Lower leg skin (tissue), 4 donors: Measurements from ENCODE around the gene TIPARP. TPM values are rescaled to one million over a fixed set of nuclear protein-coding genes. Genes with fewer than 3 reads are reported as not detected.

Experiments used
- DNase-seq, 2 donors: peaks; one replicate each; pipeline ENCODE4 v3.0.0-alpha.2; 2019; ENCODE audit warnings: low spot score in 2 of 2
- H3K4me3 ChIP-seq: fragments of 200-600 bp; sonication (generic); 2 replicates; pipeline ENCODE4 v1.5.1; 2017; ENCODE audit warnings: mild to moderate bottlenecking, low read depth; ENCODE audit not compliant: poor library complexity, severe bottlenecking
- POLR2A ChIP-seq, 2 donors: fragments of 450-650 bp; IDR thresholded peaks; one replicate each; pipeline ENCODE4 v1.6.1; 2016 to 2017; ENCODE audit warnings: antibody characterized with exemption in 2 of 2, mild to moderate bottlenecking in 1 of 2, moderate library complexity in 1 of 2
- WGBS, 2 donors: methylation state at CpG; one replicate each; pipeline ENCODE4 v1.1.5; 2018; 5-methylcytosine and 5-hydroxymethylcytosine counted together
- intact Hi-C: fragments of 100-400 bp; cut with DNase I; formaldehyde crosslinking; loops from one replicate; pipeline ENCODE4 v1.15.0; 2023; ENCODE audit warnings: low total_unique reads
- total RNA-seq, 4 donors: library from RNA; depleted of rRNA; stranded (reverse); fragments of >200 nt; gene quantifications; one replicate each; pipeline ENCODE4 v1.1.0, GENCODE V29; 2016
- TF ChIP-seq, protein P1 (sequence below), 3 donors: fragments of 450-650 bp; IDR thresholded peaks; one replicate each; pipeline ENCODE4 v1.5.1; 2016; ENCODE audit warnings: antibody characterized with exemption in 3 of 3, mild to moderate bottlenecking in 3 of 3, moderate library complexity in 2 of 3

TIPARP gene
- total RNA-seq, 4 donors from 2014 or later: 59.1 to 70.3 (median 68.5) TPM

DNA sequence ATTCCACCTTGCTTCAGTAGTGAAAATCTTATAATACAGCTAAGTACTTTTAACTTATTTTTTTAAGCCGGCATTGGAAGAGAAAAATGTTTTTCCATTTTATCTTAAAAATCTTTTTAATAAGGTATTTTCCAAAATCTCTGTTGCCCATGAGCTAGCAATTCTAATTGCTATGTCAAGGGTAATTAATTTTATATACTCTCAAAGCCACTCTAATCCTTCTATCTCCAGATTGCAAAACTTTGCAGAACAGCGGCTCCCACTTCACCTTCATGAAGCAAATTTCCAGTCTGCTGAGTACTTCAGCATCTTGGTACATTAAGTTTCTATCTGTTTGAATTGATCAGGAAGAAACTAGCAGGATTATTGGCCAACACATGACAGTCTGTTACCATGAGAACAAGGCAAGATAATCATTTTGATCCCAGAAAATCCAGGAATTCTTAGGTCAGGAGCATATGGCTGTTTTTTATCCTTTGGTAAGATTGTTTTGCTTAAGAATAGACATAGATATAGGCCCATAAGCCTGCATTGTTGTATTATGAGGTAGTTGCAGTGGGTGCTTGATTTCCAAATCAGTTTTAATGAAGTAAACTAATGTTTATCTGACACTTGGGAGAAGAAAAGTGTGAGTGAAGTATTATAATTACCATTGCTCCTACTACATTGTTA, 6.0 kb downstream of the TIPARP start:
- intact Hi-C loops: no loop called here
- TF ChIP-seq, protein P1, sequence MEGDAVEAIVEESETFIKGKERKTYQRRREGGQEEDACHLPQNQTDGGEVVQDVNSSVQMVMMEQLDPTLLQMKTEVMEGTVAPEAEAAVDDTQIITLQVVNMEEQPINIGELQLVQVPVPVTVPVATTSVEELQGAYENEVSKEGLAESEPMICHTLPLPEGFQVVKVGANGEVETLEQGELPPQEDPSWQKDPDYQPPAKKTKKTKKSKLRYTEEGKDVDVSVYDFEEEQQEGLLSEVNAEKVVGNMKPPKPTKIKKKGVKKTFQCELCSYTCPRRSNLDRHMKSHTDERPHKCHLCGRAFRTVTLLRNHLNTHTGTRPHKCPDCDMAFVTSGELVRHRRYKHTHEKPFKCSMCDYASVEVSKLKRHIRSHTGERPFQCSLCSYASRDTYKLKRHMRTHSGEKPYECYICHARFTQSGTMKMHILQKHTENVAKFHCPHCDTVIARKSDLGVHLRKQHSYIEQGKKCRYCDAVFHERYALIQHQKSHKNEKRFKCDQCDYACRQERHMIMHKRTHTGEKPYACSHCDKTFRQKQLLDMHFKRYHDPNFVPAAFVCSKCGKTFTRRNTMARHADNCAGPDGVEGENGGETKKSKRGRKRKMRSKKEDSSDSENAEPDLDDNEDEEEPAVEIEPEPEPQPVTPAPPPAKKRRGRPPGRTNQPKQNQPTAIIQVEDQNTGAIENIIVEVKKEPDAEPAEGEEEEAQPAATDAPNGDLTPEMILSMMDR (IDR thresholded peaks at IDR 0.05): no peak
- no peak for TF ChIP-seq POLR2A (IDR thresholded peaks at IDR 0.05)
- H3K4me3 ChIP-seq: no peak overlapping the region
- no peak for DNase-seq
- WGBS, 2 donors: 74 to 81% methylated on average over 2 of the region's 2 CpGs

GRCh38 chr3:156681002-156681401, 6.6 kb downstream of the TIPARP start:
- 15% methylated on average over 4 of the region's 4 CpGs for WGBS, 2 donors
- intact Hi-C loops: no loop called here
- no peak for TF ChIP-seq POLR2A (IDR thresholded peaks at IDR 0.05)
- TF ChIP-seq, protein P1 (IDR thresholded peaks at IDR 0.05): no peak
- H3K4me3 ChIP-seq: no peak overlapping the region
- peak in 1 of 2 donors; percentile 79 for DNase-seq

GRCh38 chr3:156682501-156682900, 8.1 kb downstream of the TIPARP start:
- no peak for DNase-seq
- 21 to 48% methylated on average over 1 of the region's 1 CpG for WGBS, 2 donors
- no peak for TF ChIP-seq POLR2A (IDR thresholded peaks at IDR 0.05)
- TF ChIP-seq, protein P1 (IDR thresholded peaks at IDR 0.05): no peak
- intact Hi-C loops: no loop called here
- H3K4me3 ChIP-seq: no peak overlapping the region

DNA sequence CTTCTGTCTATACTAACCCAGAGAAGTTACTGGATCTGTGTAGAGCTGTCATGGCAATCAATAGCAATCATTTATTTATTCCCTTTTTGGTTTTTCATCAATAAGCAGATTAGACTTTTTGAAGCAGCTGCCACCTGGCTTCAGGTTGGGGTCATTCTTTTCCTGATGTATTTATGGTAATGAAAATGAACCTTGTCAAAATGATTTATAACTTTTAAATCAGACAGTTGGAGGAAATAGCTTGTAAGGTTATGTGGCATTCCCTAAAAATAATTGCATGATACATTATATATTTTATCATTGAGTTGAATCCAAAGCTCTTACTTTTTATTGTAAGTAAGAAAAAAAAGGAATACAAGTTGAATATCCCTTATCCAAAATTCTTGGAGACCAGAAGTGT, 8.6 kb downstream of the TIPARP start:
- H3K4me3 ChIP-seq: no peak overlapping the region
- no peak for DNase-seq
- intact Hi-C loops: no loop called here
- TF ChIP-seq, protein P1 (IDR thresholded peaks at IDR 0.05): no peak
- TF ChIP-seq POLR2A (IDR thresholded peaks at IDR 0.05): no peak

DNA sequence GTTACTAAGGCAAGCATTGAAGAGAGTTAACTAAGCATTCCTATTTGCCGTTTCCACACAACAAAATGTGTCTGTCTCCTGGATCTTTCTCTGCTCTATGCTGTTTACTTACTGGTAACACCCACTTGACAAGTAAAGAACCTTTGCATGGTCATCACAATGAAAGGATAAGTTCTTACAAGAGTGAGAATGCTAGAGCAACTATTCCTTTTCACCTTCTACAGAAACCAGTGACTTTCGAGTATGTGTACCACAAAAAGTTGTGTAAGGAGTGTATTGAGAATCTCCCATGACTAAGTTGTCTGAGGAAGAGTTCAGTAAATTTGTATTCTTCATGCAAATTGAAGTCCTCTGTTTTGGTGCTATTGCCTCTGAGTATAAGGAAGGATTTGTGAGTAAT, 10.8 kb downstream of the TIPARP start:
- no peak overlapping the region for H3K4me3 ChIP-seq
- TF ChIP-seq POLR2A (IDR thresholded peaks at IDR 0.05): no peak
- 47 to 48% methylated on average over 2 of the region's 2 CpGs for WGBS, 2 donors
- DNase-seq: no peak
- intact Hi-C loops: no loop called here

DNA sequence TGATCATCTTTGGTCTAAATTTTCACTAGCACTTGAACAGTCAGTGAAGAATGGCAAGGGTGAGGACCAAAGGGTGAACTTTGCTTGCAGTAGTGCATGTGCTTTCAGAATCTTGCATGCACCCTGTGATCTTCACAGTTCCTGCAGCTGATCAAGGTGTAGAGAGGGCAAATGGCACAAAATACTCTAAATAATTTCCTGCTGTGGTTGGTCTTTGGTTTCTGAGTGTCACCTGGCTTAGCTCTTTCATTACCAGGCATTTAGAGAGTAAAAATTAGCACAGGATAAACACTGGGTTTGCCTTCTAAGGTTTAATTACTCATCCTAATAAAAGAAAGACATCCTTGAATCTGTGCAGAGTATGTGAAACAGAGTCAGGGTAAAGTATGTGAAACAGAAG, 11.4 kb downstream of the TIPARP start:
- TF ChIP-seq, protein P1 (IDR thresholded peaks at IDR 0.05): no peak
- TF ChIP-seq POLR2A (IDR thresholded peaks at IDR 0.05): no peak
- intact Hi-C loops: no loop called here
- DNase-seq: no peak
- no peak overlapping the region for H3K4me3 ChIP-seq
